ENCODE data around the gene DNAAF5.

DNA sequence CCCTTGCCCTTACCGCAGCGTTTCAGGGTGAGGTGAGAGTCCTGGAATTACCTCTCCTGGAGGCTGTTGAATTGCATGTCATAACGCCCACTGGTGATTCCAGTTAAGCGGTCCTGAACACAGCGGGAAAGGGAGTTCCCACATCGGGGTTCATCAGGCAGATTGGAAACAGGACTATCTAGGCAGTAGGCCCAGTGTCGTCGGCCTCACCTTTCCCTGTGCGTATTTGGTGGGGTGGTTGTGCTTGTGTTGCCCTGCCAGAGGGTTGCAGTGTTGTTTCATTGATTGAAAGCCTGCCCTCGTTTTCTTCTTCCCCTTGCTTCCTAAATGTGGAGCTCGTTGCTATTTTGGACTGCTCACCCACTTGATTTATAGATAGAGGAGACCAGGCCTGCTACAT lies 95.2 kb downstream of the DNAAF5 start:
- TF ChIP-seq POLR2AphosphoS5 (IDR thresholded peaks at IDR 0.05) = no peak
- no peak for TF ChIP-seq CTCF (IDR thresholded peaks at IDR 0.05)
- TF ChIP-seq POLR2A (IDR thresholded peaks at IDR 0.05) = no peak
